ENCODE measurements around the gene GALNTL6.
A peak's percentile ranks its signal among the peaks of the same experiment; 100 is the strongest.
"Not testable (repeated sequence)": the region's sequence is repeated elsewhere in the genome, so short reads cannot be mapped to it uniquely, and the experiment has no call there.

The GALNTL6 gene

GRCh38 chr4:173017802-173018201 lies 1204.6 kb downstream of the GALNTL6 start:
- no peak for TF ChIP-seq CTCF (conservative IDR thresholded peaks at IDR 0.05)
- H3K27ac ChIP-seq = no peak overlapping the region

GRCh38 chr4:173018446-173018845 lies 1205.2 kb downstream of the GALNTL6 start:
- TF ChIP-seq CTCF (conservative IDR thresholded peaks at IDR 0.05) = no peak
- no peak overlapping the region for H3K27ac ChIP-seq

- no peak for TF ChIP-seq CTCF (conservative IDR thresholded peaks at IDR 0.05)
- H3K27ac ChIP-seq = no peak overlapping the region
These were observed 1206.5 kb downstream of the GALNTL6 start for GRCh38 chr4:173019664-173020063.

- H3K27ac ChIP-seq = not testable (repeated sequence)
These were observed 1208.8 kb downstream of the GALNTL6 start for GRCh38 chr4:173021746-173022573.

- H3K27ac ChIP-seq = no peak overlapping the region
- TF ChIP-seq CTCF (conservative IDR thresholded peaks at IDR 0.05) = no peak
These were observed 1211.0 kb downstream of the GALNTL6 start for GRCh38 chr4:173024203-173024602.

- H3K27ac ChIP-seq = no peak overlapping the region
- TF ChIP-seq CTCF (conservative IDR thresholded peaks at IDR 0.05) = peak; percentile 84
These were observed 1211.9 kb downstream of the GALNTL6 start for GRCh38 chr4:173025131-173025530.

- peak overlapping the region; percentile 99 for H3K27ac ChIP-seq
- no peak for TF ChIP-seq CTCF (conservative IDR thresholded peaks at IDR 0.05)
These were observed 1224.0 kb downstream of the GALNTL6 start for GRCh38 chr4:173037242-173037641.

GRCh38 chr4:173038192-173038896 lies 1225.1 kb downstream of the GALNTL6 start:
- TF ChIP-seq CTCF (conservative IDR thresholded peaks at IDR 0.05) = no peak
- H3K27ac ChIP-seq = peak overlapping the region; percentile 99

All from VCaP (cell line).